HEK293 (cell line): ENCODE results near the gene PPP4R4.

Experiments
- CTCF ChIA-PET: fragments of 350-600 bp; formaldehyde crosslinking; extraction: SDS; loops from one replicate; lab custom pipeline; 2021; ENCODE audit warnings: antibody characterized with exemption; lab: Yijun Ruan, JAX
- POLR2A ChIA-PET: fragments of 300-600 bp; formaldehyde crosslinking; extraction: SDS; loops from one replicate; lab custom pipeline; 2020; ENCODE audit warnings: antibody characterized with exemption, inconsistent platforms; lab: Yijun Ruan, JAX
- H3K27ac ChIP-seq: fragments of 200-500 bp; sonication (Bioruptor generic); 2 replicates; pipeline ENCODE4 v1.5.1; 2014; ENCODE audit warnings: low read depth, low read length, control low read depth, inconsistent platforms; ENCODE audit errors: extremely low read depth
- H3K36me3 ChIP-seq, 2 experiments: fragments of 200-500 bp in 1 of 2; sonication (Bioruptor generic) in 1 of 2; 1 replicate in 1 of 2; 2 replicates in 1 of 2; pipeline ENCODE4 v1.5.1; 2014 to 2017; ENCODE audit warnings: inconsistent platforms in 2 of 2, low read length in 2 of 2; ENCODE audit not compliant: control insufficient read depth in 2 of 2, insufficient read depth in 1 of 2
- H3K4me1 ChIP-seq: fragments of 200-500 bp; sonication (Bioruptor generic); 2 replicates; pipeline ENCODE4 v1.5.1; 2014; ENCODE audit warnings: mild to moderate bottlenecking, low read length, inconsistent platforms; ENCODE audit not compliant: control insufficient read depth, insufficient read depth
- H3K4me3 ChIP-seq: 2 replicates; pipeline ENCODE4 v1.5.1; 2011; ENCODE audit warnings: low read depth, mild to moderate bottlenecking, control low read depth, low read length, moderate library complexity
- H3K9me3 ChIP-seq: fragments of 200-500 bp; sonication (Bioruptor generic); 2 replicates; pipeline ENCODE4 v1.5.1; 2014; ENCODE audit warnings: low read depth, low read length, inconsistent platforms; ENCODE audit not compliant: control insufficient read depth, insufficient read depth
- AEBP2 ChIP-seq: fragments of 450-650 bp; formaldehyde crosslinking; IDR thresholded peaks from 2 replicates; pipeline ENCODE4 v1.5.1; 2016; ENCODE audit warnings: missing biosample characterization, missing genetic modification characterization, borderline replicate concordance
- GLI2 ChIP-seq: fragments of 450-650 bp; formaldehyde crosslinking; IDR thresholded peaks from 2 replicates; pipeline ENCODE4; 2017; ENCODE audit warnings: missing biosample characterization, missing genetic modification characterization, low read depth, borderline replicate concordance
- GLIS2 ChIP-seq: fragments of 450-650 bp; formaldehyde crosslinking; IDR thresholded peaks from 2 replicates; pipeline ENCODE4 v1.5.1; 2016; ENCODE audit warnings: missing biosample characterization, missing genetic modification characterization
- ZBTB20 ChIP-seq: fragments of 450-650 bp; formaldehyde crosslinking; IDR thresholded peaks from 2 replicates; pipeline ENCODE4 v1.5.1; 2016; ENCODE audit warnings: missing biosample characterization, missing genetic modification characterization
- ZNF169 ChIP-seq: fragments of 450-650 bp; formaldehyde crosslinking; IDR thresholded peaks from 2 replicates; pipeline ENCODE4 v1.5.1; 2016; ENCODE audit warnings: missing biosample characterization, missing genetic modification characterization
- ZNF24 ChIP-seq: fragments of 450-650 bp; formaldehyde crosslinking; IDR thresholded peaks from 2 replicates; pipeline ENCODE4 v1.5.1; 2016; ENCODE audit warnings: missing biosample characterization, missing genetic modification characterization
- ZNF248 ChIP-seq: fragments of 450-650 bp; formaldehyde crosslinking; IDR thresholded peaks from 2 replicates; pipeline ENCODE4 v1.5.1; 2017; ENCODE audit warnings: missing biosample characterization, missing genetic modification characterization
- ZNF37A ChIP-seq: fragments of 450-650 bp; IDR thresholded peaks from 2 replicates; pipeline ENCODE4 v1.5.1; 2018; ENCODE audit warnings: missing biosample characterization, missing genetic modification characterization
- ZNF391 ChIP-seq: fragments of 450-650 bp; formaldehyde crosslinking; IDR thresholded peaks from 2 replicates; pipeline ENCODE4 v1.5.1; 2016; ENCODE audit warnings: low read depth, missing biosample characterization, missing genetic modification characterization, borderline replicate concordance
- ZNF514 ChIP-seq: fragments of 450-650 bp; formaldehyde crosslinking; IDR thresholded peaks from 2 replicates; pipeline ENCODE4 v1.5.1; 2016; ENCODE audit warnings: missing biosample characterization, missing genetic modification characterization
- ZNF645 ChIP-seq: fragments of 450-650 bp; formaldehyde crosslinking; IDR thresholded peaks from 2 replicates; pipeline ENCODE4; 2016; ENCODE audit warnings: missing biosample characterization, missing genetic modification characterization
- ZNF837 ChIP-seq: fragments of 450-650 bp; formaldehyde crosslinking; IDR thresholded peaks from 2 replicates; pipeline ENCODE4 v1.5.1; 2016; ENCODE audit warnings: missing biosample characterization, missing genetic modification characterization
- ZSCAN30 ChIP-seq: fragments of 450-650 bp; IDR thresholded peaks from 2 replicates; pipeline ENCODE4 v1.5.1; 2018; ENCODE audit warnings: missing biosample characterization, mild to moderate bottlenecking, missing genetic modification characterization, moderate library complexity
- TF ChIP-seq, protein P1 (sequence below): fragments of 450-650 bp; formaldehyde crosslinking; IDR thresholded peaks from 2 replicates; pipeline ENCODE4 v1.5.1; 2016; ENCODE audit warnings: missing biosample characterization, missing genetic modification characterization, borderline replicate concordance
- TF ChIP-seq, protein P2 (sequence below): fragments of 450-650 bp; formaldehyde crosslinking; IDR thresholded peaks from 2 replicates; pipeline ENCODE4 v1.5.1; 2016; ENCODE audit warnings: missing biosample characterization, missing genetic modification characterization
- TF ChIP-seq, protein P3 (sequence below): fragments of 450-650 bp; formaldehyde crosslinking; IDR thresholded peaks from 2 replicates; pipeline ENCODE4 v1.5.1; 2016; ENCODE audit warnings: missing biosample characterization, missing genetic modification characterization

Gene PPP4R4

GRCh38 chr14:94142836-94143235 is 31.3 kb upstream of the PPP4R4 start (continued):
- TF ChIP-seq, protein P1, sequence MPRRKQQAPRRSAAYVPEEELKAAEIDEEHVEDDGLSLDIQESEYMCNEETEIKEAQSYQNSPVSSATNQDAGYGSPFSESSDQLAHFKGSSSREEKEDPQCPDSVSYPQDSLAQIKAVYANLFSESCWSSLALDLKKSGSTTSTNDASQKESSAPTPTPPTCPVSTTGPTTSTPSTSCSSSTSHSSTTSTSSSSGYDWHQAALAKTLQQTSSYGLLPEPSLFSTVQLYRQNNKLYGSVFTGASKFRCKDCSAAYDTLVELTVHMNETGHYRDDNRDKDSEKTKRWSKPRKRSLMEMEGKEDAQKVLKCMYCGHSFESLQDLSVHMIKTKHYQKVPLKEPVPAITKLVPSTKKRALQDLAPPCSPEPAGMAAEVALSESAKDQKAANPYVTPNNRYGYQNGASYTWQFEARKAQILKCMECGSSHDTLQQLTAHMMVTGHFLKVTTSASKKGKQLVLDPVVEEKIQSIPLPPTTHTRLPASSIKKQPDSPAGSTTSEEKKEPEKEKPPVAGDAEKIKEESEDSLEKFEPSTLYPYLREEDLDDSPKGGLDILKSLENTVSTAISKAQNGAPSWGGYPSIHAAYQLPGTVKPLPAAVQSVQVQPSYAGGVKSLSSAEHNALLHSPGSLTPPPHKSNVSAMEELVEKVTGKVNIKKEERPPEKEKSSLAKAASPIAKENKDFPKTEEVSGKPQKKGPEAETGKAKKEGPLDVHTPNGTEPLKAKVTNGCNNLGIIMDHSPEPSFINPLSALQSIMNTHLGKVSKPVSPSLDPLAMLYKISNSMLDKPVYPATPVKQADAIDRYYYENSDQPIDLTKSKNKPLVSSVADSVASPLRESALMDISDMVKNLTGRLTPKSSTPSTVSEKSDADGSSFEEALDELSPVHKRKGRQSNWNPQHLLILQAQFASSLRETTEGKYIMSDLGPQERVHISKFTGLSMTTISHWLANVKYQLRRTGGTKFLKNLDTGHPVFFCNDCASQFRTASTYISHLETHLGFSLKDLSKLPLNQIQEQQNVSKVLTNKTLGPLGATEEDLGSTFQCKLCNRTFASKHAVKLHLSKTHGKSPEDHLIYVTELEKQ (tag by site-specific recombination) = no peak
- no peak for TF ChIP-seq ZNF837 (tag by site-specific recombination)
- TF ChIP-seq ZNF37A (tag by site-specific recombination) = no peak
- TF ChIP-seq, protein P2, sequence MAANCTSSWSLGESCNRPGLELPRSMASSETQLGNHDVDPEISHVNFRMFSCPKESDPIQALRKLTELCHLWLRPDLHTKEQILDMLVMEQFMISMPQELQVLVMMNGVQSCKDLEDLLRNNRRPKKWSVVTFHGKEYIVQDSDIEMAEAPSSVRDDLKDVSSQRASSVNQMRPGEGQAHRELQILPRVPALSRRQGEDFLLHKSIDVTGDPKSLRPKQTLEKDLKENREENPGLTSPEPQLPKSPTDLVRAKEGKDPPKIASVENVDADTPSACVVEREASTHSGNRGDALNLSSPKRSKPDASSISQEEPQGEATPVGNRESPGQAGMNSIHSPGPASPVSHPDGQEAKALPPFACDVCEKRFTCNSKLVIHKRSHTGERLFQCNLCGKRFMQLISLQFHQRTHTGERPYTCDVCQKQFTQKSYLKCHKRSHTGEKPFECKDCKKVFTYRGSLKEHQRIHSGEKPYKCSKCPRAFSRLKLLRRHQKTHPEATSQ (tag by site-specific recombination) = no peak
- TF ChIP-seq ZNF645 = no peak

- CTCF ChIA-PET = interaction anchor here (0.7 to 1.8 kb wide), 7 partner anchors 11 to 114 kb away, joined by 3 to 10 read pairs (median 4); no protein-coding TSS in a partner anchor
- POLR2A ChIA-PET = no interaction called here
Observed at GRCh38 chr14:94143239-94143638, 30.9 kb upstream of the PPP4R4 start.

More at GRCh38 chr14:94143239-94143638, 30.9 kb upstream of the PPP4R4 start:
- TF ChIP-seq ZNF514 (tag by site-specific recombination) = no peak
- TF ChIP-seq, protein P3, sequence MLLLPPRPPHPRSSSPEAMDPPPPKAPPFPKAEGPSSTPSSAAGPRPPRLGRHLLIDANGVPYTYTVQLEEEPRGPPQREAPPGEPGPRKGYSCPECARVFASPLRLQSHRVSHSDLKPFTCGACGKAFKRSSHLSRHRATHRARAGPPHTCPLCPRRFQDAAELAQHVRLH = no peak
- TF ChIP-seq ZNF169 (tag by site-specific recombination) = no peak
- no peak for TF ChIP-seq ZNF645
- no peak for TF ChIP-seq AEBP2 (tag by site-specific recombination)
- no peak for TF ChIP-seq ZNF24 (tag by site-specific recombination)
- no peak for TF ChIP-seq ZNF248
- no peak for TF ChIP-seq GLI2 (tag by site-specific recombination)
- TF ChIP-seq ZSCAN30 = no peak
- TF ChIP-seq ZNF391 (tag by site-specific recombination) = no peak
- no peak for TF ChIP-seq ZBTB20 (tag by site-specific recombination)
- TF ChIP-seq GLIS2 (tag by site-specific recombination) = no peak
- Histone ChIP-seq H3K36me3 (no peaks in the 10 kb centered on the region), H3K4me1 (peaks cover 2% of the 10 kb centered on the region; the same call in 1 of the 2 replicates), H3K9me3 (no peaks in the 10 kb centered on the region), H3K27ac (no peak overlapping the region), H3K4me3 (no peak overlapping the region)
